Trophoblast cell (in vitro differentiated cells and primary cell): ENCODE results near the gene UNC119.

Source experiments
- DNase-seq, 2 donors: peaks; one replicate each; pipeline ENCODE4 v3.0.0-alpha.2; 2016
- H2AFZ ChIP-seq: 2 replicates; pipeline ENCODE4 v1.6.1; 2013; ENCODE audit warnings: low read length, moderate library complexity, mild to moderate bottlenecking; ENCODE audit not compliant: insufficient read depth, poor library complexity
- H2AK5ac ChIP-seq: 2 replicates; pipeline ENCODE4 v1.6.1; 2013; ENCODE audit warnings: mild to moderate bottlenecking, low read length
- H2BK120ac ChIP-seq: 2 replicates; pipeline ENCODE4 v1.6.1; 2013; ENCODE audit warnings: low read length, mild to moderate bottlenecking, moderate library complexity; ENCODE audit not compliant: insufficient read depth, poor library complexity
- H2BK12ac ChIP-seq: 2 replicates; pipeline ENCODE4 v1.6.1; 2013; ENCODE audit warnings: mild to moderate bottlenecking, low read length, moderate library complexity
- H2BK5ac ChIP-seq: 2 replicates; pipeline ENCODE4 v1.6.1; 2013; ENCODE audit warnings: low read length, low read depth, moderate library complexity, mild to moderate bottlenecking; ENCODE audit not compliant: poor library complexity
- H3K14ac ChIP-seq: 2 replicates; pipeline ENCODE4 v1.6.1; 2013; ENCODE audit warnings: mild to moderate bottlenecking, low read length
- H3K18ac ChIP-seq: 2 replicates; pipeline ENCODE4 v1.6.1; 2013; ENCODE audit warnings: mild to moderate bottlenecking, low read length
- H3K23ac ChIP-seq: 2 replicates; pipeline ENCODE4 v1.6.1; 2013; ENCODE audit warnings: low read length
- H3K27ac ChIP-seq: 2 replicates; pipeline ENCODE4 v1.5.1; 2013; ENCODE audit warnings: low read depth, mild to moderate bottlenecking, inconsistent platforms, low read length, moderate library complexity
- H3K27me3 ChIP-seq: 2 replicates; pipeline ENCODE4 v1.6.1; 2013; ENCODE audit warnings: inconsistent platforms, mild to moderate bottlenecking, low read length, moderate library complexity; ENCODE audit not compliant: insufficient read depth
- H3K36me3 ChIP-seq, 2 experiments: 1 replicate in 1 of 2; 2 replicates in 1 of 2; pipeline ENCODE4 v1.6.1; 2013; ENCODE audit warnings: low read length in 2 of 2, mild to moderate bottlenecking in 2 of 2, moderate library complexity in 1 of 2; ENCODE audit not compliant: insufficient read depth in 2 of 2, control insufficient read depth in 1 of 2
- H3K4ac ChIP-seq: 2 replicates; pipeline ENCODE4 v1.6.1; 2013; ENCODE audit warnings: low read depth, mild to moderate bottlenecking, low read length, moderate library complexity
- H3K4me1 ChIP-seq, 2 experiments: 1 replicate in 1 of 2; 2 replicates in 1 of 2; pipeline ENCODE4 v1.6.1; 2013; ENCODE audit warnings: low read length in 2 of 2, mild to moderate bottlenecking in 2 of 2, moderate library complexity in 1 of 2; ENCODE audit not compliant: insufficient read depth in 2 of 2, control insufficient read depth in 1 of 2
- H3K4me2 ChIP-seq: 2 replicates; pipeline ENCODE4 v1.6.1; 2013; ENCODE audit warnings: inconsistent platforms, mild to moderate bottlenecking, low read length, moderate library complexity
- H3K4me3 ChIP-seq: 2 replicates; pipeline ENCODE4 v1.5.1; 2013; ENCODE audit warnings: mild to moderate bottlenecking, low read depth, low read length, inconsistent platforms
- H3K79me1 ChIP-seq: one replicate; pipeline ENCODE4 v1.6.1; 2013; ENCODE audit warnings: low read length
- H3K79me2 ChIP-seq: 2 replicates; pipeline ENCODE4 v1.6.1; 2013; ENCODE audit warnings: low read length, mild to moderate bottlenecking; ENCODE audit not compliant: control insufficient read depth, insufficient read depth, poor library complexity
- H3K9ac ChIP-seq: 2 replicates; pipeline ENCODE4 v1.6.1; 2013; ENCODE audit warnings: mild to moderate bottlenecking, low read length
- H3K9me3 ChIP-seq: 2 replicates; pipeline ENCODE4 v1.6.1; 2013; ENCODE audit warnings: low read depth, mild to moderate bottlenecking, control low read depth, inconsistent platforms, low read length; ENCODE audit not compliant: insufficient read depth
- H4K12ac ChIP-seq: 2 replicates; pipeline ENCODE4 v1.6.1; 2013; ENCODE audit warnings: low read depth, mild to moderate bottlenecking, low read length, moderate library complexity
- H4K8ac ChIP-seq: 2 replicates; pipeline ENCODE4 v1.6.1; 2013; ENCODE audit warnings: low read depth, mild to moderate bottlenecking, low read length, moderate library complexity
- H4K91ac ChIP-seq: one replicate; pipeline ENCODE4 v1.6.1; 2013; ENCODE audit warnings: low read depth, mild to moderate bottlenecking, low read length, moderate library complexity
- WGBS: extraction: QIAGEN DNeasy Blood & Tissue Kit; methylation state at CpG from one replicate; pipeline ENCODE4 v1.1.7; 2013; ENCODE audit warnings: missing lambda C conversion rate; ENCODE audit not compliant: insufficient read length, insufficient coverage; ENCODE audit errors: extremely low coverage; 5-methylcytosine and 5-hydroxymethylcytosine counted together

Gene UNC119

DNA sequence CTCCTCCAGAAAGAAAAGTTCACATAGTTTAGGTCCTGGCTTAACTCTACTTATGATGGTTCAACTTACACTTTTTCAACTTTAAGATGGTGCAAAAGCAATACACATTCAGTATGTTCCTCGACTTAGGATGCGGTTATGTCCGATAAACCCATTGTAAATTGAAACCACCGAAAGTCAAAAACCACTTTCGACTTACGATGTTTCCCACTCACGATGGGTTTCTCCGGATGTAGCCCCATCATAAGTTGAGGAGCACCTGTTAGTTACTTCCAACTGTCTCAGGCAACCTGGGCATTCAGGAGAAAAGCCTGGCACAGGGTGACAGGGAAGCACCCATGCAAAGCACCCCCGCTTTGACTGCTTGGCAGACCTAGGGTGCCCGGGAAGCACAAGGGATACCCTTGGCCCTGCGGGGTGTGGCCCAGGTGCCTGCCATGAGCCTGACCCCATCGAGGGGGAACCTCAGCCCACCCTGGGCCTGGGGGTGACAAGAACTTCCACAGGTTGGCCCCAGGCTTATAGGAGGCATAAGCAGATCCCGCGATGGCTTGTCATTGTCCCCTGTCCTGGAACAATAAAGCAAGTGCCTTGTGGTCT is 14.0 kb downstream of the UNC119 start:
- Histone ChIP-seq H3K79me1 (no peaks in the 10 kb centered on the region), H3K27me3 (no peaks in the 10 kb centered on the region), H3K9ac (no peak overlapping the region), H4K12ac (no peak overlapping the region), H3K4me1 (no peaks in the 10 kb centered on the region), H3K4ac (no peak overlapping the region), H2BK12ac (no peak overlapping the region), H3K4me2 (no peak overlapping the region), H2BK5ac (no peak overlapping the region), H3K14ac (no peak overlapping the region), H3K18ac (no peak overlapping the region), H3K9me3 (peaks cover 2% of the 10 kb centered on the region), H3K36me3 (no peaks in the 10 kb centered on the region), H2AFZ (no peak overlapping the region), H2AK5ac (no peak overlapping the region), H4K8ac (no peak overlapping the region), H3K27ac (no peak overlapping the region), H3K23ac (no peak overlapping the region), H3K4me3 (no peak overlapping the region), H4K91ac (no peak overlapping the region), H3K79me2 (no peaks in the 10 kb centered on the region), H2BK120ac (no peak overlapping the region)
- no CpG with 5 or more reads among the region's 14 CpGs for WGBS
- DNase-seq, result no peak

DNA sequence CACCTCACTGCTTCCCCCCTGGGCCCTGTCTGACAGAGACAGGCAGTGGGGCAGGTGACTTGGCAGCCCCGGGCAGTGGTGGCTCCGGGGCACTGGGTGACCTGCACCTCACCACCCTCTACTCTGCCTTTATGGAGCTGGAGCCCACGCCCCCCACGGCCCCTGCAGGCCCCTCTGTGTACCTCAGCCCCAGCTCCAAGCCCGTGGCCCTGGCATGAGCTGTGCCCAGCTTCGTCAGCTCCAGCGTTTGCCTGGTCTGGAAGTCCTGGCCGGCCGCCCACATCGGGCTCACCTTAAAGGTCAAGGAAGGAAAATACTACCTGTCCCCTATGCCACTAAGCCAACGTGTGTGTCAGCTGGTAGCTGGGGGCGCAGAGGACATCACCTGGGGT is 15.2 kb downstream of the UNC119 start:
- Histone ChIP-seq H3K14ac (no peak overlapping the region), H3K9me3 (peaks cover 2% of the 10 kb centered on the region), H2AFZ (no peak overlapping the region), H3K36me3 (no peaks in the 10 kb centered on the region), H3K27me3 (no peaks in the 10 kb centered on the region), H3K27ac (no peak overlapping the region), H4K8ac (no peak overlapping the region), H3K4me3 (no peak overlapping the region), H4K91ac (no peak overlapping the region), H3K4me2 (no peak overlapping the region), H2BK120ac (no peak overlapping the region), H2AK5ac (no peak overlapping the region), H3K79me1 (no peaks in the 10 kb centered on the region), H3K4me1 (no peaks in the 10 kb centered on the region), H3K9ac (no peak overlapping the region), H3K23ac (no peak overlapping the region), H2BK5ac (no peak overlapping the region), H3K4ac (no peak overlapping the region), H4K12ac (no peak overlapping the region), H3K18ac (no peak overlapping the region), H2BK12ac (no peak overlapping the region), H3K79me2 (no peaks in the 10 kb centered on the region)
- WGBS, result no CpG with 5 or more reads among the region's 12 CpGs
- DNase-seq, result no peak

GRCh38 chr17:28536532-28537218 is 15.7 kb downstream of the UNC119 start:
- no CpG with 5 or more reads among the region's 9 CpGs for WGBS
- Histone ChIP-seq H4K91ac (no peak overlapping the region), H3K79me2 (no peaks in the 10 kb centered on the region), H3K9me3 (peaks cover 2% of the 10 kb centered on the region), H3K27ac (no peak overlapping the region), H3K36me3 (no peaks in the 10 kb centered on the region), H2BK120ac (no peak overlapping the region), H3K27me3 (no peaks in the 10 kb centered on the region), H3K4me1 (no peaks in the 10 kb centered on the region), H3K23ac (no peak overlapping the region), H2AFZ (no peak overlapping the region), H3K18ac (no peak overlapping the region), H2BK5ac (no peak overlapping the region), H3K4me3 (no peak overlapping the region), H4K8ac (no peak overlapping the region), H3K14ac (no peak overlapping the region), H3K4ac (no peak overlapping the region), H3K4me2 (no peak overlapping the region), H2BK12ac (no peak overlapping the region), H3K79me1 (no peaks in the 10 kb centered on the region), H3K9ac (no peak overlapping the region), H4K12ac (no peak overlapping the region), H2AK5ac (no peak overlapping the region)
- DNase-seq, result no peak

GRCh38 chr17:28534740-28535375 is 17.6 kb downstream of the UNC119 start:
- no peaks in the 10 kb centered on the region for H3K36me3 ChIP-seq
- no CpG with 5 or more reads among the region's 11 CpGs for WGBS

More at GRCh38 chr17:28534740-28535375, 17.6 kb downstream of the UNC119 start:
- H2AFZ ChIP-seq, result no peak overlapping the region
- no peak overlapping the region for H2AK5ac ChIP-seq
- no peak overlapping the region for H3K4me2 ChIP-seq
- no peak overlapping the region for H3K18ac ChIP-seq
- DNase-seq, result no peak
- H2BK120ac ChIP-seq, result no peak overlapping the region
- H3K27ac ChIP-seq, result no peak overlapping the region
- no peak overlapping the region for H3K23ac ChIP-seq
- no peak overlapping the region for H2BK12ac ChIP-seq
- no peak overlapping the region for H4K8ac ChIP-seq
- no peaks in the 10 kb centered on the region for H3K79me1 ChIP-seq
- no peak overlapping the region for H4K91ac ChIP-seq
- H2BK5ac ChIP-seq, result no peak overlapping the region
- no peak overlapping the region for H3K4me3 ChIP-seq
- no peaks in the 10 kb centered on the region for H3K4me1 ChIP-seq
- peaks cover 2% of the 10 kb centered on the region for H3K9me3 ChIP-seq
- no peaks in the 10 kb centered on the region for H3K27me3 ChIP-seq
- no peak overlapping the region for H3K9ac ChIP-seq
- no peak overlapping the region for H4K12ac ChIP-seq
- H3K4ac ChIP-seq, result no peak overlapping the region
- H3K14ac ChIP-seq, result no peak overlapping the region
- no peaks in the 10 kb centered on the region for H3K79me2 ChIP-seq
